NCI-H2196 (cell line): ENCODE measurements around the gene AXDND1.
A peak's percentile ranks its signal among the peaks of the same experiment; 100 is the strongest.

Experiments used
- DNase-seq: peaks from one replicate; lab custom pipeline; 2025; ENCODE audit not compliant: unreplicated experiment; lab: John Stamatoyannopoulos, UW

AXDND1 gene

DNA sequence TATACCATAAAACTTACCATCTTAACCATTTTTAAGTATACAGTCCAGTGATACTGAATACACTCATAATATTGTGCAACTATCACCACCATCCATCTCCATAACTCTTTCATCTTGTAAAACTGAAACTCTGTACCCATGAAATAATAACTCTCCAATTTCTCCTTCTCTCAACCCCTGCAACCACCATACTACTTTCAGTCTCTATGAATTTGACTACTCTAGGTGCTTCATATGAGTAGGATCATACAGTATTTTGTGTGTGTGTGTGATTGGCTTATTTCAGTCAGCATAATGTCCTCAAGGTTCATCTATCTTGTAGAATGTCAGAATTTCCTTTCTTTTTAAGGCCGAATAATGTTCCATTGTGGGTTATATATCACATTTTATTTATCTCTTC, 192.3 kb downstream of the AXDND1 start:
- no peak for DNase-seq

DNA sequence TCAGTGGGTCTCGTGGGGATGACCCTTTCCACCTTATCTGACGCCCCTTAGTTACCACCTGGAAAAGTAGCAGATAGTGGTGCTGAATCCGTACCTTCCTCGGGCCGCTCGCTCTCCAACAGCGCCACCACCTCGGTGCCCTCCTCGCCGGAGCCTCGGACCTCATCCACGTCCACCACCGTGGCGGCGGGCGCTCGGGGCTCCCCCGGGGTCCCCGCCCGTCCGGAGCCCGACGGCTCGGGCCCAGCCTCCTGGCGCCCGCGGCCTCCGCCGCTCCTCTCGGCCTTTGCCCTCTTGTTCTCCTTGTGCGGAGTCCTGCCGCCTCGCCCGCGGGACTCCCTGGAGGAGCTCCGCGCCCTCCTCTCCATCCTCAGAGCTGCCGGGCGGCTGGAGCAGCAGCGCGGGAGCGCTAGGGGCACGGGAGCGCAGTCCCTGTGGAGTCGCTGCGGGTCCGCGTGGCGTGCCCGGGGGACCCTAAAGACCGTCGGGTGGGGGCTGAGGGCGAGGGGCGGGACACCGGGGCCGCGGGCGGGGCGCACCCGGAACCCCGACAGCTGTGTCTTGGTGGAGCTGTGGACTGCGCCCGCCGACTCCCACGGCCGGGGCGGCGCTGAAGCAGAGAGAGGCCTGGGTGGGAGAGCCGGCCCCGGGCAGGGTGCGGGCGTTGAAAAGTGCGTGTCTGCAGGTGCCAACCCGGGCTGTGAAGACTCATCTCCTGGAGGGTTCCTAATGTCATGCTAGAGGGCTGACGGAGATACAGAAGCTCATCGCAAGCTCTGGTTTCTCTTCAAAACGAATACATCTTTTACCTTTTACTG, 209.9 kb downstream of the AXDND1 start, which contains the start of gene NPHS2:
TSS of gene NPHS2 (minus strand) at position 452 of the 818 bp plus-strand sequence. CDS start at position 368, 84 bp downstream.
- no peak for DNase-seq

DNA sequence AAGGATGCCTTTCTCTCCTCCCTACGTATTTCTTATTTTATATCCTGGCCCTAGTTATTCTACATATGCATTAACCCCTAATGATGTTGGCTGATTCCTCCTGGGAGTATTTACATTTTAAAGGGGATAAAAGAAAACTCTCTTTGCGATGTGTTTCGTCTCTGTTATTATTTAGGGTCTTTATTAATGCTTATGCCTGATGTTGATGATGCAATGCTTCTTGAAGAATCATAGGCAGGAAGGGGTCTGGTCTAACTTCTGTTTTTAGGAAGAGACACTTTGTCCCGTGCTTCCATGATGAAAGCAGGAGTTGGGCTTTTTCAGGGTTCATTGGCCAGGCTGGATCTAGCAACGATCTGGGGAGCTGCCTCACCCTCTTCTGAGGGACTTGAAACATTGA, 210.7 kb downstream of the AXDND1 start:
- no peak for DNase-seq

DNA sequence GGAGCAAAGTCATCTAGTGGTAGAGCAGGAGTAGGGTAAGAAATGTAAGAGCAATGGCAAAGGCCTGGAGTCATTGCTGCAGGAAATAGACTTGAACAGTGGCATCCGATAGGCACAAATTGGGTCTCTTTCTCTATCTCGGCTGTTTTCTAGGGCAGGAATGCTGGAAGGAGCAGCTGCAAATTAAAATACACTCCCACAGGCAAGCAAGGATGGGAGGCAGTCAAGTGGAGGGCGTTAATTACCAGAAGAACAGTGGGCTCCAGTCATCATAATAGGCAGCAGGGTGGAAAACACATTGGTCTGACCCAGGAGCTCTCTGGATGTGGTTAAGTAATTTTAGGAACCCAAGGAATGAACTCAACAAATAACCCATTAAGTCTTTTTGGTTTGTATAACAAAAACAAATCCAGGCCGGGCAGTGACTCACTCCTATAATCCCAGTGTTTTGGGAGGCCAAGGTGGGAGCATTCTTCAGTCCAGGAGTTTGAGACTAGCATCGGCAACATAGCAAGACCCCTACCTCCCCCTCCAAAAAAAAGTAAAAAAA, 218.1 kb downstream of the AXDND1 start:
- no peak for DNase-seq

DNA sequence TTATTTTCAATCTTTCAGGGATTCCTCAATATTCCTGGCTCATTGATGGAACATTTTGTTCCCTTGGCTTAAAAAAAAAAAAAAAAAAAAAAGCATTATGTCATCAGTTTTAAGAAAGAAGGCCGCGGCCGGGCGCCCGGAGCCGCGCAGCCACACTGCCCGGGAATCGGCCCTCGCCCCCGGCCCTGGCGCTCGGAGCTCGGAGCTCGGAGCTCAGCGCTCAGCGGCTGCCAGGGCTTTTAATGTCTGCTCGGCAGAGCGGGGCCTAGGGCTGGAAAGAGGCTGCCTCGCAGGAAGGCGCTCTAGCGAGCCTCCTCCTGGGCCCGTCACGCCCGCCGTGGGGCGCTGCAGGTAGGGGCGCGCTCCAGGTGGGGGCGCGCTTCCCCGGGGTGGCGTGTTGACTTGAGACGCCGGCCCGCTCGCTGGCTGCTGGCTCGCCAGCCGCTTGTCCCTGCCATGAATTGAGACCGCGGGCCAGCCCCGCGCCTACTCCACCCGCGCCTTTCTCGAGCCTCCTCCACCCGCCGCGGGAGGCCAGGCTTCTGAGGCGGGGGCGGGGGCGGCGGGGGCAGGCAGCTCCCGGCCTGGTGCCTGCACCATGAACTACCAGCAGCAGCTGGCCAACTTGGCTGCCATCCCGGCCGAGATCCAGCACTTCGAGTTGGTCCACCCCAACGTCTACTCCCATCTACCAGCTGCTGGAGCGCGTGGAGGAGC, 220.5 kb downstream of the AXDND1 start:
- peak; percentile 55 for DNase-seq

DNA sequence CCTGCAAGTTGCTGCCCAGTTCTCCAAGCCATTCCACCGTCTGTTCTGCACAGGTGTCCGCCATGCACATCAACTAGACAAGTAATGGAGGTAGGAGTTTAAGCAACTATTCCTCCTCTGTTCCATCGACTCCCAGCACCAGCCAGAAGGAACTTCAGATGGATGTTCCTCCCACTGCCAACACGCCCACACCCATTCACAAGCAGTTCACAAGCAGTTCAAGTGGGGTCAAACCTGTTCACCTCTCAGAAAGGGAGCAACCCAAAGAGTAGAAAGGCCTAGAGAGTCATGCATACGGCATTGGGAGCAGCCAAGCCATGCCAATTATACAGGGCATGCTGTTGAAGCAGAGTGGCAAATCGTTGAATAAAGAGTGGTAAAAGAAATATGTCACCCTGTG, 221.6 kb downstream of the AXDND1 start:
- no peak for DNase-seq

DNA sequence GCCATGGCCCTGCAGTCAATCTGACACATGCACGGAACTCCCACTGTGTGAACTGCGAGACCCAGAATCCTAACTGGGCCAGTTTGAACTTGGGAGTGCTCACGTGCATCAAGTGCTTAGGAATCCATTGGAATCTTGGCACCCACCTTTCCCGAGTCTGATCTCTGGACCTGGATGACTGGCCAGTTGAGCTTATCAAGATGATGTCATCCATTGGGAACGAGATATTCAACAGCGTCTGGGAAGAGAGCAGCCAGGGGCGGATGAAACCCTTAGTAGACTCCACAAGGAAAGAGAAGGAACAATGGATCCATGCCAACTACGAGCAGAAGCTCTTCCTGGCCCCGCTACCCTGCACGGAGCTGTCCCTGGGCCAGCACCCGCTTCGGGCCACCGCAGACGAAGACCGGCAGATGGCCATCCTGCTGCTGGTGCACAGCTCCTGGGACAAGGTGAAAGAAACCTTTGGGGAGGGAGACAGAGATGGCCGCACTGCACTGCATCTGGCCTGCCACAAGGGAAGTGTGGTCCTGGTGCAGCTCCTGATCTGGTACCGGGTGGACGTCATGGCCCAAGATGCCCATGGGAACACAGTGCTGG, 222.8 kb downstream of the AXDND1 start:
- DNase-seq, result no peak

DNA sequence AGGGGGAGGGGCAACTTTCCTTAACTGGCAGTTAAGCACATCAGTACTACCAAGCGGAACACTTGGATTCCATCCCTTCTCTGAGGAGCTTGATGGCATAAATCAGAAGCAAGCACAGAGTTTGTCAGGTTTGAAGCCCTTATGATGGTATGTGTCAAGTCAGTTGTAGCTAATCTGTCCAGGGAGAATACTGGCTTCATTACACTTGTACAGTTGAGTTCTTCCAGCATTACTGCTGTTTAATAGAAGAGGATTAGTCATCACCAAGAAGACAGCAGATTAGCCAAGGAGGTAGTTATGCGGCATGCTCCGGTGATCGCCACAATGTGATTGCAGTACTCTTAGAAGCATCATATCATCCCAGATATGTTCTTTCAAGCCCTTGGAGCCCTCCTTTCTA, 223.7 kb downstream of the AXDND1 start:
- DNase-seq, result no peak

DNA sequence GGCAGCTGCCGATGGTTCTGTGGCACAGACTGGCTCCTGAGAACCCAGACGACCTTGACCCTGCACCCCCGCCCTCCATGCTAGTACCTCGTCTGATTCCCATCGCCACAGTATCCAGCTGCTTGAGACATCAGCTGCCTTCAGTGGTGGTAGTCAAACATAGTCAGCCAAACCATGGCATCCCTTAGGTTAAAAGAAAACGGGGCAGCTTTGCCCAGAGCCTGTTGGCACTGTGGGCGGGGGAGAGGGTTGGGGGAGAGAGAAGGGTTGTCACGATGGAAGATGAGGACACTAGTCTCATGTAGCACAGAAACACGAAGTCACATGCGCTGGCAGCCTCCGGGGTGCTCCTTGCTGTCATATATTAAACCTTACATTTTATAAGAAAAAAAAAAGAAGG, 224.9 kb downstream of the AXDND1 start:
- no peak for DNase-seq

DNA sequence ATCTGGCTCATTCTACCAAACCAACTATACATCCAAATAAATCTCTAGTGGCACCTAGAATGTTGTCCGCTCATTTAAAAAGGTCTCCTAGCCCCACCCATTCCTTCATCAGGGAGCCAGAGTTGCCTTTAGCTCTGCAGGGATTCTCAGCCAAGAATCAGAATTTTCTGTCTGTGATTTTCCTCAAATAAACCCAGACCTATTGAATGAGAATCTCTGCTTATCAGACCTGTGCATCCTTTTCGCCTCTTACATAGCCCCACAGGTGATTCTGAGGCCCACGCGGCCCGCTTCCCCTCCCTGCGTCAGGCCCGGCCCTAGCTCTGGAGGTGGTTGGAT, 225.5 kb downstream of the AXDND1 start:
- DNase-seq, result no peak

DNA sequence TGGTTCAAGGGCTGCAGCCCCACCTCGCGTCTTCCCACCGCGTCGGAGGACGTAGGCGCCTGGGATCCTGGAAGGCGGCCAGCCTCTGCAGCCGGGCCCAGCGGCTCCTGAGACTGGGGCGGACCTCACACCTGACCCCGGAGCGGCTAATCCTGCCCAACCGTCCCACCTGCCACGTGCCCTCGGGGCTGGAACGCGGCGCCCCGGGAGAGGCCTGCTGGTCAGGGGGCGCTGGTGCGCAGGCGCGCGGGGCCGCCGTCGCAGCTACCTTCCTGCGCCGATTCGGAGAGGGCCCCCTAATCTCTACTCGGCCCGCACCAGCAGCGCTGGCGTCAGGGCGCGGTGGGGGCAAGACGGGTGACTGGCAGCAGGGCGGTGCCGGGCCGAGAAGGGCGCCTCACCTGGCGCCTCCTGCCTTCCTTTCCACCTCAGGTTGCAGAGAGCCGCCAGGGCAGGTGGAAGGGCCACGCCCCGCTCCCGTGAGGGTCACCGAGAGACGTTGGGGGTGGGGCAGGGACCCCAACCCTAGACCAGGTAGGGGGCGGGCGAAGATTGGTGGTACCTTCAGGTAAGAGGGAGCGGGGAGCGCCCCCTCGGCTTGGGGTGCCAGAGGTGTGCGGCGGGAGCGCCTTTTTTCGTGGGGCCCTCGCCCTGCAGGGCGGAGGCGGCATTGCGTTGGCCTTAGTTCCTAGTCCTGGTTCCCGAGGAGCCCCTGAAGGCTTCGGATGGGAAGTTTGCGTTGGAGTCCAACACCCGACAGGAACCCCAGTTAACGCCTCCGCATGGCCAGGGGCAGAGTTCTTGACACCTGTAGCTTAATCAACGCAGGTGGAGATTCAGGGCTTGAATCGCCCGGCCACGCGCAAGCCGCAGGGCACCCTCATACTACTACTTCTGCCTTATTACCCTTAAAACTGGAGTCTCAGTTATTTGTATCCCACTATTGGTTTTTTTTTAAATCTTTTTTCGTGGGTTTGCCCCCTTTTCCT, 226.1 kb downstream of the AXDND1 start, which contains the start of gene TDRD5:
TSS of gene TDRD5 (plus strand) at position 241 of the 989 bp plus-strand sequence. CDS start 784 bp downstream, outside the sequence.
- no peak for DNase-seq

DNA sequence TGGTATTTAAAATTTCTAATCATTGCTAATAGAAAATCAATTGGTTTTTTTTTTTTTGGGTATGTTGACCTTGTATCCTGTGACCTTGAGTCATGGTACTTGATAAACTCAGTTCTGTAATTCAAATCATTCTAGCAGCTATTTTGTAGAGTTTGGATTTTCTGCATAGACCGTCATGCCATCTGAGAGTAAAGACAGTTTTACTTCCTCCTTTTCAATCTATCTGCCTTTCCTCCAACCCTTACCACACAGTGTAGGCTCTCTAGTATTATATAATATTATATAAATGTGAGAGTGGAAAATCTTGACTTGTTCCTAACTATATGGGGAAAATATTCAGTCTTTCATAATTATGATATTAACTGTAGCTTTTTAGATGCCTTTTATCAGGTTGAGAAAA, 232.9 kb downstream of the AXDND1 start:
- no peak for DNase-seq

DNA sequence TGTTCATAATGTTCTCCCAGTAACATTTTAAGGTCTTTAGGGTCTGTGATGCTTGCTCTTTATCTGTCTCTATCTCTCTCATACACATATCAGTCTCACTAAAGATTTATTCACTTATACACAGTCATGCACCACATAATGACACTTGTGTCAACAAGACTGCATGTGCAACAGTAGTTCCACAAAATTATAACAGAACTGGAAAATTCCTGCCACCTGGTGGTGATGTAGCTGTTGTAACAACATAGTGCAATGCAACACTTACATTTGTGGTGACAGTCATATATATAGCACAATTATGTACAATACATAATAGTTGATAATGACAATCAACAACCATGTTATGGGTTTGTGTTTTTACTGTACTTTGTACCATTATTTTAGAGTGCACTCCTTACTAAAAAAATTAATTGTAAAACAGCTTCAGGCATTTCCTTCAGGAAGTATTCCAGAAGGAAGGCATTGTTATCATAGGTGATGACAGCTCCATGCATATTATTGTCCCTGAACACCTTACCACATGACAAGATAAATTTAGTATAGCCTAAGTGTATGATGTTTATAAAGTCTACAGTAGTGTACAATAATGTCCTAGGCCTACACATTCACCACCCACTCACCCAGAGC, 234.0 kb downstream of the AXDND1 start:
- DNase-seq, result peak; percentile 6

DNA sequence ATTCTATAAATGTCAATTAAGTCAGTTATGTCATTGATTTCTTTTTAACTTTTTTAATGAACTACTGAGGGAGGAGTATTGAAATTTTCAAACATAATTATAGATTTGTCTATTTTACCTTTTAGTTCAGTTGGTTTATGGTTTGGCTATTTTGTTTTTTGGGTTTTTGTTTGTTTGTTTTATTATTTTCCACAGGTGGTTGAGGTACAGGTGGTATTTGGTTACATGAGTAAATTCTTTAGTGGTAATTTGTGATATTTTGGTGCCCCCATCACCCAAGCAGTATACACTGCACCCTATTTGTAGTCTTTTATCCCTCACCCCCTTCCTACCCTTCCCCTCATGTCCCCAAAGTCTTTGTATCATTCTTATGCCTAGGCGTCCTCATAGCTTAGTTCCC, 235.3 kb downstream of the AXDND1 start:
- DNase-seq, result no peak
